ENCODE measurements around the gene KISS1R.

GRCh38 chr19:918481-919198, 1.5 kb downstream of the KISS1R start:
- TF ChIP-seq ZNF565 (CRISPR knock-in tag; conservative IDR thresholded peaks at IDR 0.05; ENCODE audit: low read depth), result no peak
- TF ChIP-seq RARB (CRISPR knock-in tag; IDR thresholded peaks at IDR 0.05), result no peak
- TF ChIP-seq TSHZ2 (CRISPR knock-in tag; IDR thresholded peaks at IDR 0.05), result no peak
- no peak for TF ChIP-seq PATZ1 (CRISPR knock-in tag; IDR thresholded peaks at IDR 0.05; ENCODE audit: borderline replicate concordance)
- TF ChIP-seq TOX (CRISPR knock-in tag; IDR thresholded peaks at IDR 0.05; ENCODE audit: borderline replicate concordance), result no peak
- TF ChIP-seq ESRRG (CRISPR knock-in tag; IDR thresholded peaks at IDR 0.05), result no peak
- TF ChIP-seq BACH2 (CRISPR knock-in tag; IDR thresholded peaks at IDR 0.05; ENCODE audit: borderline replicate concordance), result no peak
- no peak for TF ChIP-seq ARNTL (CRISPR knock-in tag; IDR thresholded peaks at IDR 0.05; ENCODE audit: borderline replicate concordance, low read depth)
- no peak for TF ChIP-seq TCF4 (CRISPR knock-in tag; IDR thresholded peaks at IDR 0.05; ENCODE audit: borderline replicate concordance)
- no peak for TF ChIP-seq POU6F1 (CRISPR knock-in tag; IDR thresholded peaks at IDR 0.05; ENCODE audit: borderline replicate concordance, low read depth)
- no peak for TF ChIP-seq ZFP30 (CRISPR knock-in tag; IDR thresholded peaks at IDR 0.05)
- no peak for TF ChIP-seq ZFP3 (CRISPR knock-in tag; IDR thresholded peaks at IDR 0.05)
- TF ChIP-seq PPARA (CRISPR knock-in tag; IDR thresholded peaks at IDR 0.05; ENCODE audit: borderline replicate concordance), result no peak
- TF ChIP-seq ZNF8 (CRISPR knock-in tag; IDR thresholded peaks at IDR 0.05), result no peak

All from SK-N-SH treated with all-trans-retinoic acid at 6 μM for 48 hours (cell line).